Measurements from ENCODE around the gene CSAG3. TPM values are rescaled to one million over a fixed set of nuclear protein-coding genes. Genes with fewer than 3 reads are reported as not detected.
"Not testable (repeated sequence)": the region's sequence is repeated elsewhere in the genome, so short reads cannot be mapped to it uniquely, and the experiment has no call there.

Gene CSAG3
- not detected for total RNA-seq
- not detected for polyA plus RNA-seq
- long read RNA-seq, donor 1 = 0 reads
- long read RNA-seq, donor 2 = 0 reads
- long read RNA-seq, donor 3 = 0 reads
- long read RNA-seq, donor 4 = 0 reads
- long read RNA-seq, donor 5 = 0 reads
- long read RNA-seq, donor 6 = 0 reads
- long read RNA-seq, donor 7 = 0 reads
- long read RNA-seq, donor 8 = 0 reads
- long read RNA-seq, donor 9 = 0 reads
- long read RNA-seq, donor 10 = 0 reads

DNA sequence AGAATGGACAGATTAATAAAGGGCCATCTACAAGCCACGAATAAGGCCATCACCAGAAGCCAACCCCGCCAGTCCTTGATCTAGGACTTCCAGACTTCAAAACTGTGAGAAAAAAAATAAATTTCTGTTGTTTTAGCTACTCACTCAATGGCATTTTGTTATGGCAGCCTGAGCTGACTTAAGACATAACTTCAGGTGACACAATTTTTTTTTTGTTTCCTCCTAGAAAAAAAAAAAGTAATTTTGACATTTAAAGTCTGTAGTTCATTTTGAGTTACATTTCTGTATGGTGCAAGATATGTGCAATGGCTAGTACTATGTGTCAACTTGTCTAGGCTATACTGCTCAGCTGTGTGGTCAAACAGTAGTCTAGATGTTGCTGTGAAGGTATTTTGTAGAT, at the start of gene CSAG3:
Gene CSAG3 (plus strand): TSS at position 301 of the 400 bp plus-strand sequence.
- H3K4me1 ChIP-seq (replicated peaks in 1 of 2); H3K27ac ChIP-seq; intact Hi-C loops (cut with DNase I); H3K36me3 ChIP-seq (replicated peaks in 1 of 2); H3K4me3 ChIP-seq; H3K27me3 ChIP-seq; H3K9me3 ChIP-seq (replicated peaks in 1 of 3); DNase-seq: not testable (repeated sequence)
- WGBS, 4 donors = no CpG with 5 or more reads among the region's 2 CpGs

DNA sequence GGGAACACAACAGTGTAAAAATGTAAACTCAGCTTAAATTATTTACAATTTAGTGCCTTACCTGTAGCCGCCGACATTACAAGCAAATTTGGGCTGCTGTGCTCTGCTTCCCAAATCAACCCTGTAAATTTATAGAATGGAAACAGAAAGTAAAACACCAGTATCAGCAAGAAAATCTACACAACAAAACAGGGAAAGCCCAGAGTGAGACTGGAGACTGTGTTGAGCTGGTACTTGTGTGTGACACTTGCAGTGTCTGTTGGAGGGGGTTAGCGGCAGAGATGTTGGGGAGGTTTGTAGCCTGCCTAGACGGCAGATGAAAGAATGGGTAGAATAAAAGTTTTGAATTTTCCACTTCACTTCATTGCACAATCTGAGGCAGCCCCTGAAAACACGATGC, 45.8 kb upstream of the CSAG3 start:
- H3K27me3 ChIP-seq; H3K27ac ChIP-seq; H3K4me3 ChIP-seq; H3K36me3 ChIP-seq (replicated peaks in 1 of 2); intact Hi-C loops (cut with DNase I); H3K9me3 ChIP-seq (replicated peaks in 1 of 3); DNase-seq; H3K4me1 ChIP-seq (replicated peaks in 1 of 2): not testable (repeated sequence)
- no CpG with 5 or more reads among the region's 5 CpGs for WGBS, 4 donors

DNA sequence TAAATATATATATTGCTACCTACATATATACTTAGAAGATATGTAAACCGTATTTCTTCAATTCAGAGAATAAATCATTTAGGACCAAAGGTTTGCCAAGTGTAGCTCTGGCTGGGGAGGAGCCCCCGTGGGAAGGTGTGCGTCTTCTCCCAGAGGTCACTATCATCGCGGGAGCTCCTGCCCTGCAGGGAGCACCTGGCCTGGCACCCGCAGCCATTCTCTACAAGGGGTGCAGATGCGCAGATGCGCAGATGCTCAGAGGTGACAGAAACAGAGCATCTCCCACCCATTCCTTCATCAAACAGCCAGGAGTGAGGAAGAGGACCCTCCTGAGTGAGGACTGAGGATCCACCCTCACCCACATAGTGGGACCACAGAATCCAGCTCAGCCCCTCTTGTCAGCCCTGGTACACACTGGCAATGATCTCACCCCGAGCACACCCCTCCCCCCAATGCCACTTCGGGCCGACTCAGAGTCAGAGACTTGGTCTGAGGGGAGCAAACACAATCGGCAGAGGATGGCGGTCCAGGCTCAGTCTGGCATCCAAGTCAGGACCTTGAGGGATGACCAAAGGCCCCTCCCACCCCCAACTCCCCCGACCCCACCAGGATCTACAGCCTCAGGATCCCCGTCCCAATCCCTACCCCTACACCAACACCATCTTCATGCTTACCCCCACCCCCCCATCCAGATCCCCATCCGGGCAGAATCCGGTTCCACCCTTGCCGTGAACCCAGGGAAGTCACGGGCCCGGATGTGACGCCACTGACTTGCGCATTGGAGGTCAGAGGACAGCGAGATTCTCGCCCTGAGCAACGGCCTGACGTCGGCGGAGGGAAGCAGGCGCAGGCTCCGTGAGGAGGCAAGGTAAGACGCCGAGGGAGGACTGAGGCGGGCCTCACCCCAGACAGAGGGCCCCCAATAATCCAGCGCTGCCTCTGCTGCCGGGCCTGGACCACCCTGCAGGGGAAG, 44.9 kb upstream of the CSAG3 start, which contains the start of gene MAGEA2B:
Gene MAGEA2B (plus strand): TSS at position 814 of the 973 bp plus-strand sequence. CDS start 2,479 bp downstream, outside the sequence.
- H3K4me1 ChIP-seq (replicated peaks in 1 of 2); DNase-seq; intact Hi-C loops (cut with DNase I); H3K27ac ChIP-seq; H3K36me3 ChIP-seq (replicated peaks in 1 of 2); H3K27me3 ChIP-seq; H3K9me3 ChIP-seq (replicated peaks in 1 of 3); H3K4me3 ChIP-seq: not testable (repeated sequence)
- no CpG with 5 or more reads among the region's 35 CpGs for WGBS, 4 donors

DNA sequence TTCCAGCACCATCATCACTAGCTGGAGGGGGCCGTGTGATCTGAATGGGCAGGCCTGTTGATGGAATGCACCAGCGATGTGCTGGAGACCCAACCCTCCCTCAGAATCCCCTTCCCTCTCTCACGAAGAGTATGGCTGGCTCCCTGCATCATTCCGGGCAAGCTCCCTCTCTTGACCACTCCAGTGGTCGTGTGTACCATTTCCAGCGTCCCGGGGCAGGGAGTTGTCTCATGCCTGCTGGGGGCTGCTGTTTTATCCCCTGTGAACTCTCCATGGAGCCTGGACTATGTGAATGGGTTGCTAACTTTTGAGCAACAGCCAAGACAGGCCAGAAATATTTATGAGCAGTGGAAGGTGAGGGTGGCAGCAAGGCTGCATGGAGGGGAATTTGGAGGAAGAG, 33.6 kb upstream of the CSAG3 start:
- Histone ChIP-seq H3K27ac (no peak overlapping the region), H3K4me1 (replicated peaks in 1 of 2) (no peaks in the 10 kb centered on the region), H3K9me3 (replicated peaks in 1 of 3) (no peaks in the 10 kb centered on the region), H3K36me3 (replicated peaks in 1 of 2) (no peaks in the 10 kb centered on the region), H3K27me3 (no peaks in the 10 kb centered on the region), H3K4me3 (no peak overlapping the region)
- WGBS, 4 donors = 54 to 93% (median 67%) methylated on average over 3 to 7 of the region's 7 CpGs
- DNase-seq = no peak
- no peak for TF ChIP-seq POLR2A (IDR thresholded peaks at IDR 0.05)
- TF ChIP-seq, protein P1, sequence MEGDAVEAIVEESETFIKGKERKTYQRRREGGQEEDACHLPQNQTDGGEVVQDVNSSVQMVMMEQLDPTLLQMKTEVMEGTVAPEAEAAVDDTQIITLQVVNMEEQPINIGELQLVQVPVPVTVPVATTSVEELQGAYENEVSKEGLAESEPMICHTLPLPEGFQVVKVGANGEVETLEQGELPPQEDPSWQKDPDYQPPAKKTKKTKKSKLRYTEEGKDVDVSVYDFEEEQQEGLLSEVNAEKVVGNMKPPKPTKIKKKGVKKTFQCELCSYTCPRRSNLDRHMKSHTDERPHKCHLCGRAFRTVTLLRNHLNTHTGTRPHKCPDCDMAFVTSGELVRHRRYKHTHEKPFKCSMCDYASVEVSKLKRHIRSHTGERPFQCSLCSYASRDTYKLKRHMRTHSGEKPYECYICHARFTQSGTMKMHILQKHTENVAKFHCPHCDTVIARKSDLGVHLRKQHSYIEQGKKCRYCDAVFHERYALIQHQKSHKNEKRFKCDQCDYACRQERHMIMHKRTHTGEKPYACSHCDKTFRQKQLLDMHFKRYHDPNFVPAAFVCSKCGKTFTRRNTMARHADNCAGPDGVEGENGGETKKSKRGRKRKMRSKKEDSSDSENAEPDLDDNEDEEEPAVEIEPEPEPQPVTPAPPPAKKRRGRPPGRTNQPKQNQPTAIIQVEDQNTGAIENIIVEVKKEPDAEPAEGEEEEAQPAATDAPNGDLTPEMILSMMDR (IDR thresholded peaks at IDR 0.05) = no peak
- intact Hi-C loops (cut with DNase I) = no loop called here

DNA sequence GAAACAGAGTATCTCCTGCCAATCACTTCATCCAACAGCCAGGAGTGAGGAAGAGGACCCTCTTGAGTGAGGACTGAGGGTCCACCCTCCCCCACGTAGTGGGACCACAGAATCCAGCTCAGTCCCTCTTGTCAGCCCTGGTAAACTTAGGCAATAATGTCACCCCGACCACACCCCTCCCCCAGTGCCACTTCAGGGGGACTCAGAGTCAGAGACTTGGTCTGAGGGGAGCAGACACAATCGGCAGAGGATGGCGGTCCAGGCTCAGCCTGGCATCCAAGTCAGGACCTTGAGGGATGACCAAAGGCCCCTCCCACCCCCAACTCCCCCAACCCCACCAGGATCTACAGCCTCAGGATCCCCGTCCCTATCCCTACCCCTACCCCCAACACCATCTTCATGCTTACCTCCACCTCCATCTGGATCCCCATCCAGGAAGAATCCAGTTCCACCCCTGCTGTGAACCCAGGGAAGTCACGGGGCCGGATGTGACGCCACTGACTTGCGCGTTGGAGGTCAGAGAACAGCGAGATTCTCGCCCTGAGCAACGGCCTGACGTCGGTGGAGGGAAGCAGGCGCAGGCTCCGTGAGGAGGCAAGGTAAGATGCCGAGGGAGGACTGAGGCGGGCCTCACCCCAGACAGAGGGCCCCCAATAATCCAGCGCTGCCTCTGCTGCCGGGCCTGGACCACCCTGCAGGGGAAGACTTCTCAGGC, 25.6 kb upstream of the CSAG3 start, which contains the start of the genes CSAG1 and MAGEA12:
Gene CSAG1 (minus strand): TSS at position 461 of the 715 bp plus-strand sequence. CDS start 1,261 bp downstream, outside the sequence.
Gene MAGEA12 (plus strand): TSS at position 497 of the 715 bp plus-strand sequence. CDS start 2,405 bp downstream, outside the sequence.
- H3K9me3 ChIP-seq (replicated peaks in 1 of 3) = no peaks in the 10 kb centered on the region
- intact Hi-C loops (cut with DNase I) = no loop called here
- WGBS, 4 donors = 90 to 100% (median 91%) methylated on average over 1 to 19 of the region's 21 CpGs
- no peaks in the 10 kb centered on the region for H3K27me3 ChIP-seq
- no peak within 1 kb of the TSS for H3K4me3 ChIP-seq
- no peak within 1 kb of the TSS for H3K27ac ChIP-seq
- no peaks in the 10 kb centered on the region for H3K36me3 ChIP-seq (replicated peaks in 1 of 2)
- TF ChIP-seq, protein P1 (IDR thresholded peaks at IDR 0.05) = no peak
- TF ChIP-seq POLR2A (IDR thresholded peaks at IDR 0.05) = no peak
- no peaks in the 10 kb centered on the region for H3K4me1 ChIP-seq (replicated peaks in 1 of 2)
- DNase-seq = no peak

DNA sequence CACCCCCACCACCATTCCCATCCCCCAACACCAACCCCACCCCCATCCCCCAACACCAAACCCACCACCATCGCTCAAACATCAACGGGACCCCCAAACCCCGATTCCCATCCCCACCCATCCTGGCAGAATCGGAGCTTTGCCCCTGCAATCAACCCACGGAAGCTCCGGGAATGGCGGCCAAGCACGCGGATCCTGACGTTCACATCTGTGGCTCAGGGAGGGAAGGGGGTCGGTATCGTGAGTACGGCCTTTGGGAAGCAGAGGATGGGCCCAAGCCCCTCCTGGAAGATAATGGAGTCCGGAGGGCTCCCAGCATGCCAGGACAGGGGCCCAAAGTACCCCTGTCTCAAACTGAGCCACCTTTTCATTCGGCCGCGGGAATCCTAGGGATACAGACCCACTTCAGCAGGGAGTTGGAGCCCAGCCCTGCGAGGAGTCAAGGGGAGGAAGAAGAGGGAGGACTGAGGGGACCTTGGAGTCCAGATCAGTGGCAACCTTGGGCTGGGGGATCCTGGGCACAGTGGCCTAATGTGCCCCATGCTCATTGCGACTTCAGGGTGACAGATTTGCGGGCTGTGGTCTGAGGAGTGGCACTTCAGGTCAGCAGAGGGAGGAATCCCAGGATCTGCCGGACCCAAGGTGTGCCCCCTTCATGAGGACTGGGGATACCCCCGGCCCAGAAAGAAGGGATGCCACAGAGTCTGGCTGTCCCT, 24.7 kb upstream of the CSAG3 start:
- intact Hi-C loops (cut with DNase I); H3K4me3 ChIP-seq; H3K4me1 ChIP-seq (replicated peaks in 1 of 2); H3K36me3 ChIP-seq (replicated peaks in 1 of 2); H3K9me3 ChIP-seq (replicated peaks in 1 of 3); DNase-seq; H3K27me3 ChIP-seq; H3K27ac ChIP-seq: not testable (repeated sequence)
- WGBS, 4 donors = 85 to 89% (median 88%) methylated on average over 9 to 22 of the region's 22 CpGs; no CpG with 5 or more reads in 1 of the 4 donors
